WI38 (cell line): ENCODE data around the gene GRIN1.

Experiments used
- H3K4me3 ChIP-seq: 2 replicates; pipeline ENCODE4 v1.5.1; 2011; ENCODE audit warnings: low read depth, mild to moderate bottlenecking, control low read depth, low read length
- CTCF ChIP-seq: IDR thresholded peaks from 2 replicates; pipeline ENCODE4 v1.5.1; 2012; ENCODE audit warnings: low read depth, mild to moderate bottlenecking, control low read depth, low read length

The GRIN1 gene

GRCh38 chr9:137141976-137142936 is 3.3 kb downstream of the GRIN1 start:
- no peak for TF ChIP-seq CTCF
- no peak overlapping the region for H3K4me3 ChIP-seq

- no peak overlapping the region for H3K4me3 ChIP-seq
Measured at GRCh38 chr9:137143459-137143858, 4.5 kb downstream of the GRIN1 start.

DNA sequence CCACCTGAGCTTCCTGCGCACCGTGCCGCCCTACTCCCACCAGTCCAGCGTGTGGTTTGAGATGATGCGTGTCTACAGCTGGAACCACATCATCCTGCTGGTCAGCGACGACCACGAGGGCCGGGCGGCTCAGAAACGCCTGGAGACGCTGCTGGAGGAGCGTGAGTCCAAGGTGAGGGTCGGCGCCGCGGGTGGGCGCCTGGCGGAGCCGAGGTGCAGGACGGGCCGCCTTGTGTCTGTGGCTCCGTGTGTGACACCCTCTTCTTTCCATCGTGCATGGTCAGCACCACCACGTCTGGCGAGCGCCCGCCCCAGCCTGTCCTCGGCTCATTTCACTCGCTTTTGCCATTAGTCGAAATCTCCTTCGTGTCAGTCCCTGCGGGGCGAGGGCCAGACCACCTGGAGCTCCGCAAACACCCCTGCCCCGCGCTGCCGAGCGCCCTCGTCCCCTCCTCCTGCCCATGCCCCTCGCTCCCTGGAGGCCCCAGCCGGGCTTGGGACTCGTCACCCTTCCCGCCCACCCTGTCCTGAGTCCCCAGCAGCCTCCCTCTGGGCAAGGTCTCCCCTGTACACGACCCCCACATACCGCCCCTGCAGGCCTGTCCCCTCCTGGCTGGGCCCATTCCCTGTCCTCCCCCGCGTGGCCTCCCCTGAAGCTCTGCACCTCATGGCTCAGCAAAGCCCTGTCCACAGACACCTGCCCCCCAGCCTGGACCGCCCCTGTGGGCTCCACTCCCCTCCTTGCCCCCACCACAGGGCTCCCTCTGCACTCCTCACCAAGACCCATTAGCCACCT is 7.0 kb downstream of the GRIN1 start:
- H3K4me3 ChIP-seq = no peak overlapping the region
- TF ChIP-seq CTCF = no peak

More at GRCh38 chr9:137143459-137143858, 4.5 kb downstream of the GRIN1 start:
- no peak for TF ChIP-seq CTCF

DNA sequence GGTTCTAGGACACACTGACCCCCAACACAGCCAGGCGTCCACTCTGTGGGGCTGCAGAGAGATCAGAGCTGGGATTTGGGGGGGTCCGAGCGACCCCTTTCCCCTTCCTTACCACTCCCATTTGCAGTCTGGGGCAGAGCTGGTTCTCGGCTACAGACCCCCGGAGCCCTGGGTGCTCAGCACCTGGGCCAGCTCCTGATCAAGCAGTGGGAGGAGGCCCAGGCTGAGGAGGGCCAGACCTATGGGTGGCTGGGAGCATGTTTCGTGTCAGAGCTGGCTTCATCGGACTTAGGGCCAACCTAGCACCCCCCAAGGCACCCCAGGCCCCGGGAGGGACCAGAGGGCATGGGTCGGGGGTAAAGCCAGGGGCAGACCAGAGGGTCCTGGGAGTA is 7.6 kb downstream of the GRIN1 start:
- no peak for TF ChIP-seq CTCF
- H3K4me3 ChIP-seq = no peak overlapping the region

GRCh38 chr9:137147091-137147792 is 8.3 kb downstream of the GRIN1 start:
- TF ChIP-seq CTCF = no peak
- no peak overlapping the region for H3K4me3 ChIP-seq

GRCh38 chr9:137147793-137148160 is 8.8 kb downstream of the GRIN1 start:
- no peak overlapping the region for H3K4me3 ChIP-seq
- no peak for TF ChIP-seq CTCF
